Endothelial cell of coronary artery (primary cell): Measurements from ENCODE around the gene STK25. TPM values are rescaled to one million over a fixed set of nuclear protein-coding genes. Genes with fewer than 3 reads are reported as not detected.

Experiments used
- total RNA-seq: library from RNA; depleted of rRNA; stranded (reverse); fragments of >200 nt; gene quantifications from 2 replicates; pipeline ENCODE4 v1.2.3, GENCODE V29; 2014

STK25 gene
- total RNA-seq, result 311 and 347 TPM in 2 replicates

DNA sequence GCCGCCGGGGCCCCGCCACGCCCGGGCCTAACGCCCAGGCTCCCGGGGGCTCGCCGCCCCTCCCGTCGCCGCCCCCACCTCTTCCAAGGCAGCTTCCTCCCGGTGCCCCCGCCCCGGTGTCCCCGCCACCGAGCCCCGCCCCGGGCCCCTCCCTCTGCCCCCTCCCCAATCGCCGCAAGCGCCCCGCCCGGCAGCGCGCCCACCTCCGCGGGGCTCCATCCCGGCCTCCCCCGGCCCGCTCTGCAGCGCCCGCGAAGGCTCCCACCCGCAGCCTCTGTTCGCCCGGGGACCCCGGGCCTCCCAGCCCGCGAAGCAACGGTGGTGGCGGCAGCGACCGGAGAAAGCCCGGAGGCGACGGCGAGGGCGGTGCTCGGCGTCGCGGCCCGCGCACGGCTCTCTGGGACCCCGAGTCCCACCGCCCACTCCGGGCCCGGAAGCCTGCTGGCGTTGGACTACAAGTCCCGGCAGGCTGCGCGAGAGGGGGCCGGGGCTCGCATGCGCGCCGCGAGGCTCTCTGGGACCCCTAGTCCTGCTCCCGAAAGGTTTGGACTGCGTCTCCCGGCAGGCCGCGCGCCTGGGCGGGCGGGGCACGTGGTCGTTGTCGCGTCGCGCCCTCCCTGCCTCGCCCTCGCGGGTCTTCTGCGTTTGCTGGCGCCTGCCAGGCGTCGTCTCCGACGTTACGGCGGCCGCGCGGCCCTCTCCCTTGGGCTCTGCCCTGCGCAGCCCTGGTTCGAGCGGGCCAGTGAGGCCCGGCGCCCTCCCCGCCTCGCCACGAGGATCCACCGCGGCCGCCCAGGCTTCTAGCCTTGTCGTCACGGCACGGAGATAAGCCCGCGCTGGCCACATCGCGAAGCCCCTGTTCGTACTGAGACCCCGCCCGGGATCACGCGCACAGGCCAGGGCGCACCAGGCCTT, at the start of gene STK25:
Gene STK25 (minus strand): TSS at position 345 of the 915 bp plus-strand sequence. CDS start 549 bp downstream, outside the sequence.

Other genes with a start within 250 kb of the STK25 start
- gene HDLBP, start 192.9 kb downstream of the STK25 start, total RNA-seq, result 856 and 1,073 TPM in 2 replicates
- gene SEPTIN2, start 192.7 kb downstream of the STK25 start, total RNA-seq, result 396 and 431 TPM in 2 replicates
- 32.0 and 39.8 TPM in 2 replicates for gene FARP2, start 152.3 kb downstream of the STK25 start, total RNA-seq
- gene BOK, start 50.2 kb upstream of the STK25 start, total RNA-seq, result 29.8 and 51.2 TPM in 2 replicates
- 48.9 and 50.4 TPM in 2 replicates for gene THAP4, start 128.6 kb upstream of the STK25 start, total RNA-seq
- gene ATG4B, start 129.1 kb upstream of the STK25 start, total RNA-seq, result 75.1 and 77.1 TPM in 2 replicates
- gene DTYMK, start 178.2 kb upstream of the STK25 start, total RNA-seq, result 27.4 and 42.6 TPM in 2 replicates
- 21.7 and 22.0 TPM in 2 replicates for gene ING5, start 193.5 kb upstream of the STK25 start, total RNA-seq
- gene D2HGDH, start 226.0 kb upstream of the STK25 start, total RNA-seq, result 7.8 and 14.7 TPM in 2 replicates